Cardiac muscle cell (in vitro differentiated cells and primary cell): ENCODE data around the gene KRTAP12-4. TPM values are rescaled to one million over a fixed set of nuclear protein-coding genes. Genes with fewer than 3 reads are reported as not detected.

ENCODE experiments used
- DNase-seq, 2 donors: peaks; one replicate each; pipeline versions ENCODE4 v3.0.0 to v3.0.0-alpha.2; 2010 to 2017; ENCODE audit warnings: low read depth in 1 of 2, low spot score in 1 of 2
- H3K27ac ChIP-seq: fragments of 200-600 bp; sonication (generic); 2 replicates; pipeline ENCODE4 v1.5.1; 2016
- H3K27me3 ChIP-seq: fragments of 200-600 bp; sonication (generic); 2 replicates; pipeline ENCODE4 v1.6.0; 2016; ENCODE audit warnings: control low read depth
- H3K36me3 ChIP-seq: fragments of 200-600 bp; sonication (generic); 2 replicates; pipeline ENCODE4 v1.5.1; 2016; ENCODE audit warnings: control low read depth
- H3K4me1 ChIP-seq: fragments of 200-600 bp; sonication (generic); 2 replicates; pipeline ENCODE4 v1.8.1; 2017; ENCODE audit warnings: low read depth, mild to moderate bottlenecking, mixed run types
- H3K4me3 ChIP-seq: fragments of 200-600 bp; sonication (generic); 2 replicates; pipeline ENCODE4 v1.5.1; 2016; ENCODE audit warnings: mild to moderate bottlenecking
- H3K9me3 ChIP-seq: fragments of 200-600 bp; sonication (generic); 2 replicates; pipeline ENCODE4 v1.5.1; 2017; ENCODE audit warnings: low read depth, mild to moderate bottlenecking, control low read depth
- polyA plus RNA-seq: library from polyadenylated mRNA; unstranded; fragments of >200 nt; fragmentation: Nextera tagmentation; extraction: Ambion mirVana; gene quantifications from 2 replicates; pipeline ENCODE4 v1.2.1, GENCODE V29; 2016
- total RNA-seq: library from RNA; depleted of rRNA; stranded (reverse); fragments of >200 nt; gene quantifications from 2 replicates; pipeline ENCODE4 v1.2.3, GENCODE V29; 2016
- TF ChIP-seq, protein P1 (sequence below): IDR thresholded peaks from 2 replicates; pipeline ENCODE4 v1.5.1; 2012; ENCODE audit warnings: low read depth, mild to moderate bottlenecking, low read length

The KRTAP12-4 gene
- total and polyA plus RNA-seq, 2 experiments from 2014 or later, result not detected

DNA sequence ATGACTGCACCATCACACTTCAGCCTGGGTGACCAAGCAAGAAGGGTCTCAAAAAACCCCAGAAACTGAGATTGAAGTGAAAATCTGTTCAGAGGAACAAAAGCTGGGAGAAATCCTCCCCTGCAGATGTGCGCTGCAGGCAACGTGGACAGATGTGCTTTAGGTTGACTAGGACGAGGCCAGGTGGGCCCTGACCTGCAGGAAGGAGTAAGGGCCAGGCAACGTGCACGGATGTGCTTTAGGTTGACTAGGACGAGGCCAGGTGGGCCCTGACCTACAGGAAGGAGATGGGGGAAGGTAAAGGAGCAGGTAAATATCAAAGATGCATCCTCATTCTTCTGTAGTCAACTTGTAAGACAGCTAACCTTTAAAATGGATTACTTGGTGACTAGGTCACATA is 30.0 kb upstream of the KRTAP12-4 start:
- no peaks in the 10 kb centered on the region for H3K27me3 ChIP-seq
- H3K4me1 ChIP-seq, result no peaks in the 10 kb centered on the region
- DNase-seq, result no peak
- no peaks in the 10 kb centered on the region for H3K9me3 ChIP-seq
- no peak overlapping the region for H3K4me3 ChIP-seq
- no peak overlapping the region for H3K27ac ChIP-seq
- TF ChIP-seq, protein P1, sequence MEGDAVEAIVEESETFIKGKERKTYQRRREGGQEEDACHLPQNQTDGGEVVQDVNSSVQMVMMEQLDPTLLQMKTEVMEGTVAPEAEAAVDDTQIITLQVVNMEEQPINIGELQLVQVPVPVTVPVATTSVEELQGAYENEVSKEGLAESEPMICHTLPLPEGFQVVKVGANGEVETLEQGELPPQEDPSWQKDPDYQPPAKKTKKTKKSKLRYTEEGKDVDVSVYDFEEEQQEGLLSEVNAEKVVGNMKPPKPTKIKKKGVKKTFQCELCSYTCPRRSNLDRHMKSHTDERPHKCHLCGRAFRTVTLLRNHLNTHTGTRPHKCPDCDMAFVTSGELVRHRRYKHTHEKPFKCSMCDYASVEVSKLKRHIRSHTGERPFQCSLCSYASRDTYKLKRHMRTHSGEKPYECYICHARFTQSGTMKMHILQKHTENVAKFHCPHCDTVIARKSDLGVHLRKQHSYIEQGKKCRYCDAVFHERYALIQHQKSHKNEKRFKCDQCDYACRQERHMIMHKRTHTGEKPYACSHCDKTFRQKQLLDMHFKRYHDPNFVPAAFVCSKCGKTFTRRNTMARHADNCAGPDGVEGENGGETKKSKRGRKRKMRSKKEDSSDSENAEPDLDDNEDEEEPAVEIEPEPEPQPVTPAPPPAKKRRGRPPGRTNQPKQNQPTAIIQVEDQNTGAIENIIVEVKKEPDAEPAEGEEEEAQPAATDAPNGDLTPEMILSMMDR, result no peak
- H3K36me3 ChIP-seq, result no peaks in the 10 kb centered on the region

DNA sequence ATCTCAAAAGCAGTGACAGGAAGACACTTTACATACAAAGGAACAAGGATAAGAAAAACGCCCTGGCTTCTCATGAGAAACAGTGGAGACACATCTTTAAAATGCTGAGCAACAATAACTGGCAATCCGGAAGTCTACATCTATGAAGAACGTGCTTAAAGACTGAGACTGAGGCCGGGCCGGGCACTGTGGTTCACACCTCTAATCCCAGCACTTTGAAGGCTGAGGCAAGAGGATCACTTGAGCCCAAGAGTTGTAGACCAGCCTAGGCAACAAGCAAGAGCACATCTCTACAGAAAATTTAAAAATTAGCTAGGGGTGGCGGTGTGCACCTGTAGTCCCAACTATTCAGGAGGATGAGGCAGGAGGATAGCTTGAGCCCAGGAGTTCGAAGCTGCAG is 29.6 kb upstream of the KRTAP12-4 start:
- no peaks in the 10 kb centered on the region for H3K27me3 ChIP-seq
- no peaks in the 10 kb centered on the region for H3K36me3 ChIP-seq
- H3K9me3 ChIP-seq, result no peaks in the 10 kb centered on the region
- H3K4me3 ChIP-seq, result no peak overlapping the region
- no peak for DNase-seq
- H3K4me1 ChIP-seq, result no peaks in the 10 kb centered on the region
- TF ChIP-seq, protein P1, result no peak
- no peak overlapping the region for H3K27ac ChIP-seq

DNA sequence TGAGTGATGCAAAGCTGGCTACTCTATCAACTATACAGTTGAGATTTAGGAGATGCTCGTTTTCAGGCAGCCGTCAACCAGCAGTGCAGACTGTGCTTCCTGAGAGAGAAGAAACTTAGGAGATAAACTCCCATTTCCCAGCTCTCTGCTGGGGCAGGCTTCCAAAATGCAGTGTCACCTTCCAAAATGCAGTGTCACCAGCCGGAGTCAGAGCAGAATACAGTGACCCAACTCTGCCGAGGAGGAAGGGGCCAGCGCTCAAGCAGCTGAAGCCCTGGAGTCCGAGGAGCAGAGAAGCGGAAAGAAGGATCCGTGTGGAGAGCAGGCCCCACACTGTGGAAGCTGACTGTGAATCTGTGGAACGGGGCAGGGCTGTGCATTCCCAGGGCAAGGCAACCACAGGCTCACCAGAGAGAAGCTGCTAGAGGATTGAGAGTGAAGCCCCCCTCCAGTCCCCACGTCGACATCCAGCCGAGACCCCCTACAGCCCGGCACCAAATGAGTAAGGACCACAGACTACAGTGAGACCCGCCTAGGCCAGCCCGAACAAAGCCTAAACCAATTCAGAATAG is 28.2 kb upstream of the KRTAP12-4 start:
- Histone ChIP-seq H3K27ac (no peak overlapping the region), H3K36me3 (no peaks in the 10 kb centered on the region), H3K4me3 (no peak overlapping the region), H3K9me3 (no peaks in the 10 kb centered on the region), H3K27me3 (no peaks in the 10 kb centered on the region), H3K4me1 (no peaks in the 10 kb centered on the region)
- TF ChIP-seq, protein P1, result no peak
- DNase-seq, result no peak

DNA sequence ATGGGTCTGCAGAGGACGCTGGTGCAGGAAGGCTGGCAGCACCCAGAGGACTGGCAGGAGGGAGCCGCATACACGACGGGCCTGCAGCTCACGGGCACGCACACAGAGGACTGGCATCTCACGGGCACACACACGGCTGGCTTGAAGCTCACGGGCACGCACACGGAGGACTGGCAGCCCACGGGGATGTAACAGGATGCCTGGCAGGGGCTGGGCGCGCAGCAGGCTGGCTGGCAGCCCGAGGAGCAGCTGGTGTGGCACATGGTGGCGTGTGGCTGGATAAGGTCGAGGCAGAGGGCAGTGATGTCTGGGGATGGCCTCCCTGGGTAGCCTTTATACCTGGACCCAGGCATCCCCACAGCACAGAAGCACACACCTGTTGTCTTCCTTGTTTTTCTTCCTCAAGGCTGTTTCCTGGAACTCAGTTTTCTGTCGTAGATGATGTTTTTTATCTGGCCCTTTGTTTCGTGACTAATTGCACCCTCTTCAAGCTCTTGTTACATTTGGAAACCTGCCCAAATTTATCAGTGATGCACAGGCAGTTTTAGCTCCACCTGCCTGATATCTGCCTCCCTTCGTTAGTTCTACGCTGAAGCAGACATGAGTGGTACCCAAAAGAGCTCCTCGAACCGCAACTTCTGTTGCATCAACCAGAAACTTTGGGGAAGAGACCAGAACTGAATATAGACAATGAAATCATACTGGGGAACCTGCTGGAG is 27.6 kb upstream of the KRTAP12-4 start, which contains the start of gene KRTAP12-1:
Gene KRTAP12-1, minus strand, starts transcription at position 303 of the 719 bp plus-strand sequence. Its CDS starts 40 bp downstream, at position 263.
- Histone ChIP-seq H3K4me1 (no peaks in the 10 kb centered on the region), H3K9me3 (no peaks in the 10 kb centered on the region), H3K36me3 (no peaks in the 10 kb centered on the region), H3K27ac (no peak within 1 kb of the TSS), H3K4me3 (no peak within 1 kb of the TSS), H3K27me3 (no peaks in the 10 kb centered on the region)
- TF ChIP-seq, protein P1, result no peak
- no peak for DNase-seq

DNA sequence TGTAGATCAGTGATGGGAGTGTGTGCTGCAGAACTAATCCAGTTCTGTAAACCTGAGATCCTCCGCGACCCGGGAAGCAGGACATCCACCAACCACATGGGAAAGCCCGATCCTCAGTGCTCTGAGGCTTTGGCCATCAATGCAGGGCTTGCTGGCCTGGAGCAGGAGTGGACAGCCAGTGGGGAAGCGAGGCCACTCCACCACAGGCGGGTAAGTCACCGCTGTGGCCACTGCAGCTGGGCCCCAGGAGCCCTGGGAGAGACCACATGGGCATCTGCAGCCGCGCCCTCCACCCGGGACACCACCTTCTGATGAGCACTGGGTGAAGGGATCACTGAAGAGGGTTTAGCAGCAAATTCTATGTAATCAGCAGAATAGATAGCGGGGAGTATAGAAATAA is 26.7 kb upstream of the KRTAP12-4 start:
- H3K9me3 ChIP-seq, result no peaks in the 10 kb centered on the region
- no peaks in the 10 kb centered on the region for H3K4me1 ChIP-seq
- no peak overlapping the region for H3K27ac ChIP-seq
- H3K27me3 ChIP-seq, result no peaks in the 10 kb centered on the region
- no peak overlapping the region for H3K4me3 ChIP-seq
- no peak for DNase-seq
- H3K36me3 ChIP-seq, result no peaks in the 10 kb centered on the region
- TF ChIP-seq, protein P1, result no peak
